Hindlimb muscle (tissue), 1 donor: ENCODE measurements around the gene BRSK2. TPM values are rescaled to one million over a fixed set of nuclear protein-coding genes. Genes with fewer than 3 reads are reported as not detected.
"Not testable (repeated sequence)": the region's sequence is repeated elsewhere in the genome, so short reads cannot be mapped to it uniquely, and the experiment has no call there.

ENCODE experiments used
- DNase-seq: peaks from one replicate; pipeline ENCODE4 v3.0.0-alpha.2; 2013
- polyA plus RNA-seq: library from polyadenylated mRNA; unstranded; fragments of 120-200 nt; gene quantifications from one replicate; pipeline ENCODE4 v1.2.1, GENCODE V29; 2013; ENCODE audit not compliant: insufficient read length

Gene BRSK2
- polyA plus RNA-seq, 1 donor = 1.1 TPM

DNA sequence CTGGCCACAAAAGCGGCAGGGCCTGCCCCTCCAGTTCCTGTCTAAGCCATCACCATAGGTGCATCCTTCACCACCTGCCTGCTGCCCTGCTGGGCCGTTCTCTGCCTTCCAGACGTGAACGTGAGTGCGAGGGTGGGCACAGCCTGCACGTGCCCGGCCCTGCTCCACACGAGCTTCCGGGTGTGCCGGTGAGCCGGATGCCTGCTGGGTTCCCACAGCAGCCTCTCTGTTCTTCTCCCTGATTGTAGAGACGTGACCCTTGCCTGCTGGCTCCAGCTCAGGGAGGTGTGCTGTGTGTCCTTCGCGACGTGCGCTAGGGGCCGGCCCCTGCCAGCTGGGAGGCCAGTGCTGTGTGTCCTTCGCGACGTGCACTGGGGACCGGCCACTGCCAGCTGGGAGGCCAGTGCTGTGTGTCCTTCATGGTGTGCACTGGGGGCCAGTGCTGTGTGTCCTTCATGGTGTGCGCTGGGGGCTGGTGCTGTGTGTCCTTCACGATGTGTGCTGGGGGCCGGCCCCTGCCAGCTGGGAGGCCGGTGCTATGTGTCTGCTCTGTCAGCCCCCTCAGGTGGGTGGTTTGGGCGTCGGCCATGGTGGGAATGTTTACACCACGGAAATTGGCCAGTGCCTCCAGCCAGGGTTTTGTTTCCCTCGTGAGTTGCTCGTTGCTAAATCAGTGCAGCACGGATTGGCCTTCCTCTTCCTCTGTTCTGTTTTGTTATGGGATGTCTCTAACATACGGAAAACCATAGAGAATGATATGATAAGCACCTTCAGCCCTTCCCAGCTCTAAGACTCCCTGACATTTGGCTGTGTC is 35.4 kb upstream of the BRSK2 start:
- no peak for DNase-seq

DNA sequence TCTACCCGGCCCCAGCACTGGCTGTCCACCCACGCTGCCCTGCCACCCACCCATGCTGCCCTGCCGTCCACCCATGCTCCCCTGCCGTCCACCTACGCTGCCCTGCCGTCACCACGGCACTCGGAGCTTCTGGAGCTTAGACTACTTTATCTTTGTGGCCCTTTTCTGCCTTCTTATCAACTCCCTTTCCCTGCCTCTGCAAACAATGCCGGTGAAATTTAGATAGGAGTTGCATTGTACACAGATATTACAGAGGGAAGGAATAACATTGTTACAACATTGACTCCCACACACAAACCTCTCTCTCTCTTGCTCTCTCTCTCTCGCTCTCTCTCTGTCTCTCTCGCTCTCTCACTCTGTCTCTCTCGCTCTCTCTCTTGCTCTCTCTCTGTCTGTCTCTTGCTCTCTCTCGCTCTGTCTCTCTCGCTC is 33.7 kb upstream of the BRSK2 start:
- DNase-seq = no peak

DNA sequence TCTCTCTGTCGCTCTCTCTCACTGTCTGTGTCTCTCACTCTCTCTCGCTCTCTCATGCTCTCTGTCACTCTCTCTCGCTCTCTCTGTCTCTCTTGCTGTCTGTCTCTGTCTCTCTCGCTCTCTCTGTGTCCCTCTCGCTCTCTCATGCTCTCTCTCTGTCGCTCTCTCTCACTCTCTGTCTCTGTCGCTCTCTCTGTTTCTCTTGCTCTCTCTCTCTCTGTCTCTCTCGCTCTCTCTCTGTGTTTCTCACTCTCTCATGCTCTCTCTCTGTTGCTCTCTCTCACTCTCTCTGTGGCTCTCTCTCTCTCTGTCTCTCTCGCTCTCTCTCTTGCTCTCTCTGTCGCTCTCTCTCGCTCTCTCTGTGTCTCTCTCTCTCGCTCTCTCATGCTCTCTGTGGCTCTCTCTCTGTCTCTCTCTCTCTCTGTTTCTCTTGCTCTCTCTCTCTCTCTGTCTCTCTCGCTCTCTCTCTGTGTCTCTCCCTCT is 33.2 kb upstream of the BRSK2 start:
- no peak for DNase-seq

DNA sequence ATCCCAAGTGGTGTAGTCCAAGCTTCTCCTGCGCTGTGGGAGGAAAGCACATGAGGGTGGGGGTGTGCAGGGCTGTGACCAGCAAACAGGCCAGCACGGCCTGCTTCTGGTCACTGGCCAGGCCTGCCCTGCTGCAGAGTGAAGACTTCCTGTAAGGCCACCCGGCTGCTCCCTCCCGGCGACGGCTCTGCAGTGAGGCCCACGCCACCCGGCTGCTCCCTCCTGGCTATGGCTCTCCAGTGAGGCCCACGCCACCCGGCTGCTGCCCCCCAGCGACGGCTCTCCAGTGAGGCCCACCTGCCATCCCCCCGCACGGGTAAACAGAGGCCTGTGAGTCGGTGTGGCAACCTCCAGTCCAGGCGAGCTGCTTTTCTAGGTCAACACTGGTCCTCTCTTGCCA is 31.4 kb upstream of the BRSK2 start:
- peak; percentile 44 for DNase-seq

DNA sequence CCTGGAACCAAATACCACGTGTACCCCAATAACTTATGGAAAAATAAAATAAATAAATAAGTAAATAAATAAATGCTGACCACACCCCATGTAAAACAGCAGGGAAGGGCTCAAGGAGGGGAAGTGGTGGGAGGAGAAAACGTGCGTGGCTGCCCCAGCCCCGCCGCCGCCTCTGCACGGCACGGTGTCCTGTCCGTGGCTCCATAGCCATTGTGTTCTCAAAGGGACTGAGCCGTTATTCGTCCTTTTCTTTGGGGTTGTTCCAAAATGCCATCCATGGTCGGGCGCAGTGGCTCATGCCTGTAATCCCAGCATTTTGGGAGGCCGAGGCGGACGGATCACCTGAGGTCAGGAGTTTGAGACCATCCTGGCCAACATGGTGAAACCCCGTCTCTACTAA is 30.8 kb upstream of the BRSK2 start:
- not testable (repeated sequence) for DNase-seq

DNA sequence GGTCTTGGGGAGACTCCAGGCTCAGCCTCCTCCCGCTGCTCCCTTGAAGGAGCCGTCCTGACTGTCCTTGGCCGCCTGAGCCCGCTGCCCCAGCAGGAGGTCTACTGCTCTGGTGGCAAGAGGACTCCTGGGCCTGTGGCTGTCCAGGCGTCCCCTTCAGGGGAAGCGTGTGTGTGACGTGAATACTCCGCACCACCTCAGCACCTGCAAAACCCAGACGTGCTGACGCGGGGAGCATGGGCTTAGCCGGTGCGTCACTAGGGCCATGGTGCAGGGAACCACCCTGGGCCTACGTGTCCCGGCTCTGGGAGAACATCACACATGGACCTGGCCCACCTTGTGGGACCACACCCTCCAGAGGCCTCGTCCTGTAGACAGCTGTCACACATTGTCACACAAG is 30.2 kb upstream of the BRSK2 start:
- DNase-seq = no peak

DNA sequence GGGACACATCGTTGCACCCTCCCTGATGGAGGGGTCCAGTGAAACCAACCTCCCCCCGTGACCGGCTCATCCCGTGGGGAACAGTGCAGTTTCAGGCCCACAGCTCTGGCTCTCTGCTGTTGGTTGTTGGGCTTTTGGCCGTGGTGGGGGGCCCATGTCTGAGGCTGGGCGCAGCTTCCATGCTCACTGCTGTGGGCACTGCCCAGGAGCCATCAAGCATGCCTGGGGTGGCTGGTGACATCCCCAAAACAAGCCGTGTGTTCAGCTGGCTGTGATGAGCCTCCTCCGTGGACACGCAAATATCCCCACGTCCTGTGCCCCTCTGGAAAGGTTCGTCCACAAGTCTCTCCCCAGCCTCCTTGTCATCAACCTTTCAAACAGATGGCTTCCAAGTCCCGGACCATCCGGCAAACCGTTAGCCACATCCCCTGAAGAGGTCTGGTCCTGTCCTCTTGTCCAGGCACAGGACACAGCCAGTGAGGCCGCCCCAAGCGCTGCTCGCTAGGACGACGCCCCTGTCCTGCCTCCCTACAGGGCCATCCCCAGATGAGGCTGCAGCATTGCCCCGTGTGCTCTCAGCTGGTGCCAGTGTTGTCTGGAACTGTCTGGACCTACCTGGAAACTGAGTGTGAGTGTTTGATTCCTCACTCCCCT is 29.4 kb upstream of the BRSK2 start:
- DNase-seq = no peak

DNA sequence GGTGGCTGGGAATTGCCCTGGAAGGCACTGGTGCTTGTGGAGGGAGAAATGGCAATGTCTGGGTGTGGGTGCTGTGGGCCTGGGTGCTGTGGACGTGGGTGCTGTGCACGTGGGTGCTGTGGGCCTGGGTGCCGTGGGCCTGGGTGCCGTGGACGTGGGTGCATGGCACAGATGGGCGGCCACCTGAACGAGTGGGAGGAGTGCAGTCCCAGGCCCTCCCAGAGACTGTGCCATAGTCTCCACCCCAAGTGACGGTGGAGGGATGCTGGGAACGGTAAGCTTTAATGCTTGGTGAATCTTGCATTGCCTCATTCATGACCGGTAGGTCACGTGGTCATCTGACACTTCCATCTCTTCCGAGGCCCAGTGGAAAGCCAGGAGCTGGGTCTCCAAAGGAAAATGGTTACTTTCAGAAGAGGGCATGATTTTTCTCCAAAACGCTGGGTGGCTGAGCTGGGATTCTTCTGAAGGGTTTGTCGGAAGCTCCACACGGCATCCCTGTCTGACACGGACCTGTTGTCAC is 28.8 kb upstream of the BRSK2 start:
- DNase-seq = no peak

DNA sequence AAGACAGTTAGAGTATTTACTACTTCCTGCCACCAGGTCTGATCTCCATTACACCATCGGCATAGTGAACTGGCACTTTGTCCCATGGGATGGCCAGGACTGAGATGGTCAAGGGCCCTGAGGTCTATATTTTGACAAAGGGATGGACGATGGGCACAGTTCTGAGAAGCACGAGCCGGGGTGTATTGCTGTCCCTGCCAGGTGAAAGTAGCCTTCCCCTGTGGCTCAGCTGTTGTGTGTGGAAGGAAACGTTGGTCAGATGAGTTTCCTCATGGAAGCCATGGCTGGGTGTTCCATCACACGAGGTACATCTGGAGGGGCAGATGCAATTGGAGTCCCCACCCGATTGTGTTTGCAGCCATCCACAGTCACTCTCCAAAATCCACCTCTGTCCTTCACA is 27.9 kb upstream of the BRSK2 start:
- no peak for DNase-seq

DNA sequence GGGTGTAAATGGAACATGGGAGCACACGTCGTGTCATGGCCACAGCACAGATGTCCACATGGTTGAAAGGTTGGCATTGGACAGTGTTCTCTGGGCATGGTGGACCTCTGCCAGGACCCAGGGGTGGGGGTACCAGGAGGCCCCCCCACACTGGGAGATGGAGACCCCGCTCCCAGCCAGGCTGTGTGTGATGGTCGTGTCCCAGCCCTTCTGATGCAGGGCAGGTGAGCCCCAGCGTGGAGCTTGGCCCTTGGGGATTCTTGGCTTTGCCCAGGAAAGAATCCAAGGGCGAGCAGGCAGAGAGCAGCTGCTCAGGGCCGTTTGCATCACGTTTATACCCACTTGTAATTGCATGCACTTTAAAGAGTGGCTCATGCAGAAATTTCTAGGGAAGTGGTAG is 22.0 kb upstream of the BRSK2 start:
- DNase-seq = no peak

DNA sequence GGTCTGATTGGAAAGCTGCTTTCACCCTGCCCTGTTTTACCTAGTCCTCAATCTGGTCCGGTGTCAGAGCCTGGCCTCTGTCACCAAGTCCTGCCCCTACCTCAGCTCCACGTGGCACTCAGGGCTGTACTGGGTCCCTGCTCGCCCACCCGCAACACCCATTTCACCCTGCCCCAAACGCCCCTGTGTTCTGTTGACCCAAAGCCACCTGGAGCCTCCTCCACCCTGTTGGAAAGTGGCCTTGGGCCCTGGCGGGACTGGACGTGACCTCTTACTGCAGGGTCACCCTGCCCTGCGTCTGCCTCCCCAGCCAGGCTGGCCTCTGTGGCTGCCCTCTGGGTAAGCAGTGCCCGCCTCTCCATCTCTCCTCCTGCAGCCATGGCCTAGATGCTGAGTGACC is 21.5 kb upstream of the BRSK2 start:
- DNase-seq = no peak

DNA sequence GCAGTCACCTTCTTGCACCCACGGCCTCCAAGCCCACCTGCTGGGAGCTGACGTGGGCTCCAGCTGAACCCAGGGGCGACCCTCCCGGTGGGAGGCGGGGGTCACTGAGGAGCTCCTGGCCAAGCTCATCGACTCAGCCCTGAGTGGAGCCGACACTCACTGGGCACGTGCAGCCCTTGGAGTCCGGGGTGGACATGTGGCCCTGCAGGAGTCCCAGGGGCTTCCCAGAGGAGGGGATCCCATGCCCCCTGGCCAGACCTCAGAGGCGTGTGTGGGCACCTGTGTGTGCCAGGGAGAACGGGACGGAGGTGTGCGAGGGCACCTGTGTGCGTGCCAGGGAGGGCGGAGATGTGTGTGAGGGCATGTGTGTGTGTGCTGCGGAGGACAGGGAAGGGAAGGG is 20.8 kb upstream of the BRSK2 start:
- no peak for DNase-seq

DNA sequence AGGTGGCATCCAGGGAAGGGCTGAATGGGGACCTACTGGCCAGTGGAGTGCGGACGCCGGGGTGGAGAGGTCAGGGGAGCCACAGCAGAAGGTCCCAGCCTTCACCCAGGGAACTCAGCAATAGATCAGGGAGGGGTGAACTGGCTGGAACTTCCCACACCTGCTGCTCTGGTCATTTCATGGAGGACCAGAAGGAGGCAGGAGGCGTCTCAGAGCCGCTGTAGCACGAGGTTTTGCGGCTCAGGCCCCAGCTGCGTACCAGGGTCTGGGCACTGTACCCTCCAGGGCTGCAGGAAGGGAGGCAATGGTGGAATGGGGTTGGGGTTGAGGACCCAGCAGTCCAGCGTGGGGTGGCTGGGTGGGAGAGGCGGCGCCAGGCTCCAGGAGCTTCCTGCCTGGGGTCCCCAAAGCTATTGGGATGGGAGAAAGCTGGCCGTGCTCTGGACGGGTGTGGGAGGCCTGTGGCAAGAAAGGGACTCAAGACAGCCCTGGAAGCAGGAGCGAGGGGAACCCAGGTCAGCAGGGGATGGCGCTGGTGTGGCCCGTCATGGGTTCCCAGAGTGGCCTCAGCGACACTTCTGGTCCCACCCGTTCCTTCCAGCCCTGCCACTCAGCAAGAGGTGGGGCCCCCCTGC is 20.2 kb upstream of the BRSK2 start:
- DNase-seq = no peak

DNA sequence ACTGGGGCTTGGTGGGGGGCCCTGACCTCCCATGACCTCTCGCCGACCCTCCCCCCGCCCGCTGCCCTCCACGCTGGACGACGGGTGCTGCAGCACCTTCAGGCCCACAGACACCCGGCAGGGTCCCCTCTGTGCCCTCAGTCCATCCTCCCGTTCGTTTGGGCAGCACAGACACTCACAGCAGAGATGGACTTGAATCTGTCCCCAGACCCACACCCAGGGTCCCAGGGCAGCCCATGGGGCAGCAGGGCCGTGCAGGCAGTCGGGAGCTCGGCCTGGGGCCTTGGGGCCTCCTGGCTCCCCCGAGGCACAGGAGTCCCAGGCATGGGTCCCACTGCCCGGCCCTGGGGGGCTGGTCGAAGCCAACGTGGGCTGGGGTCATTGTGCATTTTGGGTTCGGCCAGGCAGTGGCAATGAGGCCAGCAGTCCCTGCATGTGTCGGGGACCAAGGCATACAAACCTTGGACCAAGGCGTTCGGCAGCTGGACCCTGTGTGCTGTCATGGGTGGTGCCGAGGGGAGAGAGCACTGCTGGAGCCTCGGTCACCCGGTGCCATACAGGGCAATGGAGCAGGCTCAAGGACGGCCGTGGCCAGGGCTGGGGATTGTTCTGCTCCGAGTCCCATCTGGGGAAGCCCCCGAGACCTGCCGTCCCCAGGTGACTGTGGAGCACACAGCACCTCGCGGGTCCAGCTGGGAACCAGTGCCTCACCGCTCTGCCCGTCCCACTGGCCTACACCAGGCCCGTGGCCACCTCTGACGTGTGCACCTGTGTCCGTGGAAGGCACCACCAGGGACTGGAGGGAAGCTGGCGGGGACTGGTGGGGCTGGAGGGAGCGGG is 19.3 kb upstream of the BRSK2 start:
- DNase-seq = no peak

DNA sequence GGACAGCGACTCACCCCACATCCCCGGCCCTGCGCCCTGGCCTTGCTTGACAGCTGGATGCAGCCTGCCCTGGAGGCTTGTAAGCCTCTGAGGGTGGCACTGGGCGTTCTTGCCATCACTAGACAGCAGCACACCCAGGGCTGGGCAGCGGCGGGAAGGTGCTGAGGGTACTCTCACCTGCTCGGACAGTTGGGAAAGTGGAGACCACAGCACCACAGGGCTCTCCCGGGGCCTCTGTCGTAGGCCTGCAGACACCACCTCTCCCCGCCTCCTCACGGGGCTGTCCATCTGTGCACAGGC is 18.8 kb upstream of the BRSK2 start:
- DNase-seq = no peak

DNA sequence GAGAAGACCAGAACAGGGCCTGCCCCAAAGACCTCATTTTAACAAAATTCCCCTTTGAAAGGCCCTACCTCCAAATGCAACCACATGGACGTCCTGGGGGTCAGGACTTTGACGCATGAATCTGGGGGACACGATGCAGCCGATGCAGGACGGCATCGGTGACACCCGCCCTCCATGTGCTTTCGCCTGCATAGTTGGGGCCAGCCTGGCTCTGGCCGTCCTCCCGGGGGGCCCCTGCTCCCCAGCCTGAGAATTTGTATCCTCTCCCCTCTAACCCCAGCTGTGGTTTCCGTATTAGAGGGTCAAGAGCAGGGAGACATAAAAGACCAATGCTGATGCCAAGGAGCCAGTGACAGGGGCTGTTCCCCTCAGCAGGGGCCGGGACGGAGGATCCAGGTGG is 18.4 kb upstream of the BRSK2 start:
- DNase-seq = no peak

DNA sequence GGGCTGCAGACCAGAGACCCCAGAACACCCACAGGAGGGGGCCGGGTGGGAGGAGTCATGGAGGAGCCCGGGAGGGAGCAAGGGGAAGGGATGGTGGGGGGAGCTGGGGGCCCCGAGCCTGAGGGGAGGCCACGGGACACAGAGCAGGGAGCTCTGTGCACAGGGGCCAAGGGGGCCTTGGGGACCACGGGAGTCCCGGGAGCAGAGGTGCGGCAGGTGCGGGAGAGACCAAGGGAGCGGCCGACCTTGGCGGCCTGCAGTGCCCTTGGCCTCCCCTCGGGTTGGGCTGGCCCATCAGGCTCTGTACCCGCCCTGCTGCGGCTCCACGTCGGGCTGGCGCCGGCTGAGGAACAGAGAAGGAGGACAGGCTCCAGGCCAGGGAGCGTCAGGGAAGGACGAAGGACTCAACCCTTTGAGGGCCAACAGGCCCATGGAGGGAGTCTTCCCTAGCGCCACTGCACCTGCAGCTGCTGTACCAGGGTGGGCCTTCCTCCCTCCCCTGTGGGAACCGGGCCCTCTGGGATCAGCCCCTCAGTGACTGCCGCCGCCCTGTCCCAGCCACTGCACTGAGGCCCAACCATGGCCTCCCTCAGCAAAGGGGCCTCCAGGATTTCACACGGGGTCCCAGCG is 17.8 kb upstream of the BRSK2 start:
- no peak for DNase-seq

DNA sequence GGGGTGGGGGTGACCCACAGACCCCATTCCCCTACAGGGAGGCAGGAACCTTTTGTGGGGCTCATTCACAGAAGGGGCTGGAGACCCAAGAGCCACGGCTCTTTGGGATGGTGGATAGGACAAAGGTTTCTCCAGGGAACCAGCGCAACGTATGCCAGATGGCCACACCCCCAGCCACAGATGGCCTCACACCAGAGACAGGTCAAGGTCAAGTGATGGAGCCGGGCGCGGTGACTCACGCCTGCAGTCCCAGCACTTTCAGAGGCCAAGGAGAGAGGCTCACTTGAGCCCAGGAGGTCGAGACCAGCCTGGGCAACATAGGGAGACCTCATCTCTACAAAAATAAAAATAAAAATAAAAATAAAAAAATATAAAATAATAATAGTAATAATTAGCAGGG is 17.1 kb upstream of the BRSK2 start:
- DNase-seq = no peak

DNA sequence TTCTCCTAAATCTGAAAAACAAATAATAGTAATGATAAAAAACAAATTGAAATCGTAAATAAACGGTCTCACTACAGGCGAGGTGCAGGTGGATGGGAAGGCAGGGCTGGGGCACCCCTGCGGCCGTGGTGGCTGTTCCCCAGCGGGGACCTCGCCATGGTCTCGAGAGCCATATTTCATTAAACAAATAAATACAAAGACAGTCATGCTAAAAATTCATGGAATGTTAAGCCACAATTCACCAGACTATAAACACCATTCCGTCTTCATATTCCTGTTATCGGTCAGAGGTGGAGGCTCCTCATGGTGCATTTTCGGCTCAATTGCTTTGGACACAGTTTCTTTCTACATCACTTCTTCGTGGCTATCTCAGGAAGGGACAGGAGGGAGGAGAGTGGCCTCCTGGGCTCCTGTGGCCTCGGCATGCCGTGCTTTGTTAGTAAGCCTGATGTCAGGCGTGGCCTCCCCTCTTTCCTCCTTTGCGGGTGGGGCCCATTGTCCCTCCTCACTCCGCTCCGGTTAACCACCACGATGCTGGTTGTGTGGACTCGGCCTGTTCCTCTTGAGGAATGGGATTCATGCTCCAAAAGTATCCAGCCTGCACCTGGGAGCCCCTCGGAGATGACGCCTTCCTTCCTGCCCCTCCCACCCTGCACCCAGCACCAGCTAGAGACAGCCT is 16.1 kb upstream of the BRSK2 start:
- no peak for DNase-seq

DNA sequence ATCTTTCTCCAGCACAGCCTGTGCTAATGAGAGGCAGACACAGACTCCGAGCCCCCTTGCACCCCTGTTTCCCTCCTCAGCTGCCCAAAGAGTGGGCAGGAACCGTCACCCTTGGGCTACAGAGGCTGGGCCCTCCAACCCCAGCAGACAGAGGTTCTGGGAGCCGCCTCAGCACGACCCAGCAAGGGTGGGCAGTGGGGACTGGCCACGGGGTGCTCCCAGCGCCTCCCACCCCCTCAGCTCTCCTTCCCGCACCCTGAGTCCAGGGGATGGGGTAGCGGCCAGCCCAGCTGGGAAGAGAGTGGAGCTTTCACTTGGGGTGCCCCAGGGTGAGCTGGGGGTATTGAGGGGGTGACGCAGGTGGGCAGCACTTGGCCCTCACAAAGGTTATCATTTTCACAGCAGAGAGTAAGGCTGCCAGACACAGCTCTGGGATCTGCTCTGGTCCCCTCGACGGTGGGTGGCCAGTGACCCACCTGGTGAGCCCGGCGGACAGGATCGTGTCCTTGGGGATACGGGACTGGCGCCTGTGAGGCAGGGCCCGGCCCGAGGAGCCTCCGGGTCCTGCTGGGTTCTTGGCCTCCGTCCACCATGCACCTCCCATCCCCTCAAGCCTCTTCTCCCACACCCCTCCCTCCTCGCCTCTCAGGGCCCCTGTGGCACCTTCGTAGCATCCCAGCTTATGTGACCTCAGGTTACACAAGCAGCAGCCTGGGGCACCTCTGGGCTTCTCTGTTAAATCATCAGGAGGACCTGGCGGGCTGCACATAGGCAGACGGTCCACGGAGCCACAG is 14.4 kb upstream of the BRSK2 start:
- DNase-seq = no peak

DNA sequence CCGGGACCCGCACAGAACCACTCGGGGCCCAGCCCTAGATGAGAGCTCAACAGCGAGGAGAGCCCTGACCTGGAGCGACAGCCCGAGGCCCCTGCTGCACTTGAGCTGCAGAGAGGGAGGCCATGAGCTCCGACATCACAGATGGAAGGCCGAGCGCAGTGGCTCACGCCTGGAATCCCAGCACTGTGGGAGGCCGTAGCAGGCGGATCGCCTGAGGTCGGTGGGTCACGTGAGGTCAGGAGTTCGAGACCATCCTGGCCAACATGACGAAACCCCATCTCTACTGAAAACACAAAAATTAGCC is 13.8 kb upstream of the BRSK2 start:
- no peak for DNase-seq
